Measurements from ENCODE around the gene CSMD2. TPM values are rescaled to one million over a fixed set of nuclear protein-coding genes. Genes with fewer than 3 reads are reported as not detected.

CSMD2 gene
- total and polyA plus RNA-seq, 2 of the 4 experiments (the other 2 are of a cell fraction): under 0.01 to 0.36 TPM

DNA sequence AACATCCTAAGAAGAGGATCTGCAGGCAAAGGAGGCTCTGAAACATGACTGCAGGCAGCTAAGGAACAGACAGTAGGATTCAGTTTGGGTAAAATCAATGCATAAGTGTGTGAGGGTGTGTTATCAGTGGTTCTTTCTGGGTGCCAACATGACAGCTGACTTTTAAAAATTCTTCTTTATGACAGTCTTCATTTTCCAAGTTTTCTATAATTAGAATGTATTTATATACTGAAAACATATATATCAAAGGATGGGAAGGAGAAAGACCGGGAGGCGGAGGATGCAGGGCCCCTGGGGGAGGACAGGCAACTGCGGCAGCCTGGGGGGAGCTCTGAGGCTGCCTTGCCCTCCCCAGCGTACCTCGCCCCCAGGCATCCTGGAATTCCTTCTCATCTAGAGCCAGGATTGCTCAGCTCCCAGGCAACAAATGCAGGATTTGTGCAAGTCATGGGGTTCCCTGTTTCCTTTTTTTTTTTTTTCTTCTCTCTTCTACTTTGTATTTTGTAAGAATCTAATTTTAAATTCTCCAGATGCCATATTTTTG lies 104.8 kb downstream of the CSMD2 start:
- Histone ChIP-seq H2BK15ac (ENCODE audit: low read depth, low read length) (no peak overlapping the region), H3K4me2 (ENCODE audit: low read depth, low read length) (no peak overlapping the region), H3K36me3 (ENCODE audit: control insufficient read depth, insufficient read depth, low read length) (no peaks in the 10 kb centered on the region), H2AFZ (replicated peaks; ENCODE audit: low read length, poor library complexity) (no peak overlapping the region), H2AK5ac (ENCODE audit: low read depth, low read length) (no peak overlapping the region), H2BK20ac (ENCODE audit: low read depth, low read length) (no peak overlapping the region), H3K27ac (ENCODE audit: insufficient read depth, low read length) (no peak overlapping the region), H3K9ac (ENCODE audit: low read depth, low read length) (no peak overlapping the region), H3K9me3 (ENCODE audit: control insufficient read depth, insufficient read depth, low read length) (peaks cover 36% of the 10 kb centered on the region), H3K4ac (ENCODE audit: low read depth, low read length) (no peak overlapping the region), H3K18ac (ENCODE audit: low read depth, low read length) (no peak overlapping the region), H3K9me1 (ENCODE audit: insufficient read depth, low read length) (no peaks in the 10 kb centered on the region), H2BK120ac (ENCODE audit: low read depth, low read length) (no peak overlapping the region), H4K5ac (ENCODE audit: low read depth, low read length) (no peak overlapping the region), H3K27me3 (ENCODE audit: control insufficient read depth, insufficient read depth, low read length) (no peaks in the 10 kb centered on the region), H3K4me3 (ENCODE audit: insufficient read depth, low read depth, low read length) (no peak overlapping the region), H3K56ac (ENCODE audit: extremely low read depth, insufficient read depth, low read length) (no peak overlapping the region), H4K91ac (ENCODE audit: insufficient read depth, low read depth, low read length) (no peak overlapping the region), H3K14ac (replicated peaks; ENCODE audit: low read depth, low read length) (no peak overlapping the region), H4K20me1 (ENCODE audit: insufficient read depth, low read length) (no peaks in the 10 kb centered on the region), H3K79me1 (ENCODE audit: low read depth in 1 of 2, low read length in 2 of 2) (no peaks in the 10 kb centered on the region), H4K8ac (ENCODE audit: low read depth in 2 of 2, low read length in 2 of 2) (no peak overlapping the region), H2AK9ac (replicated peaks; ENCODE audit: low read depth, low read length, poor library complexity) (no peak overlapping the region), H2BK5ac (ENCODE audit: low read depth, low read length, poor library complexity, severe bottlenecking) (no peak overlapping the region), H3K23ac (ENCODE audit: low read depth, low read length) (no peak overlapping the region), H3K4me1 (ENCODE audit: control insufficient read depth, insufficient read depth, low read length) (no peaks in the 10 kb centered on the region)
- ChIA-PET POLR2A (ENCODE audit: unreplicated experiment) (no interaction called here), CTCF (no interaction called here)
- TF ChIP-seq POLR2A (IDR thresholded peaks at IDR 0.05; ENCODE audit: low read depth, low read length): no peak
- TF ChIP-seq SMC3 (IDR thresholded peaks at IDR 0.05; ENCODE audit: low read depth, low read length): no peak
- TF ChIP-seq USF2 (IDR thresholded peaks at IDR 0.05; ENCODE audit: low read depth, low read length): no peak
- TF ChIP-seq MAZ (IDR thresholded peaks at IDR 0.05; ENCODE audit: borderline replicate concordance, low read depth, low read length): no peak
- TF ChIP-seq NFE2L2 (IDR thresholded peaks at IDR 0.05; ENCODE audit: low read depth, low read length): no peak
- TF ChIP-seq CHD1 (IDR thresholded peaks at IDR 0.05; ENCODE audit: low read depth, low read length): no peak
- TF ChIP-seq MXI1 (IDR thresholded peaks at IDR 0.05; ENCODE audit: borderline replicate concordance, low read depth, low read length): no peak
- TF ChIP-seq CTCF (conservative IDR thresholded peaks at IDR 0.05; ENCODE audit: low read depth, low read length): no peak
- TF ChIP-seq RCOR1 (IDR thresholded peaks at IDR 0.05; ENCODE audit: insufficient replicate concordance, low read length): no peak
- no peak for TF ChIP-seq CEBPB (IDR thresholded peaks at IDR 0.05; ENCODE audit: low read depth, low read length)
- dilution Hi-C loops (cut with HindIII; ENCODE audit: low sequenced_read_pairs, unreplicated experiment): no loop called here
- WGBS, 2 experiments (ENCODE audit: extremely low coverage in 2 of 2, insufficient read length in 1 of 2): no CpG with 5 or more reads among the region's 5 CpGs
- no peak for DNase-seq
- intact Hi-C loops (cut with micrococcal nuclease): no loop called here
- in situ Hi-C loops (cut with MboI; ENCODE audit: low sequenced_read_pairs): no loop called here
- no TSS peak for BruUV-seq (replicated peaks)
- ATAC-seq (ENCODE audit: low read depth): no peak
